ENCODE measurements around the gene SRRM3.

GRCh38 chr7:76234931-76235441, 33.3 kb downstream of the SRRM3 start:
- TF ChIP-seq CTCF (conservative IDR thresholded peaks at IDR 0.05; ENCODE audit: low read depth in 2 of 2) (no peak), EZH2phosphoT487 (IDR thresholded peaks at IDR 0.05; ENCODE audit: unreplicated experiment) (no peak), POLR2AphosphoS5 (IDR thresholded peaks at IDR 0.05; ENCODE audit: low read depth) (peak; percentile 99), CREB1 (CRISPR knock-in tag; IDR thresholded peaks at IDR 0.05; ENCODE audit: low read depth) (peak; percentile 29; the same call in 1 of the 2 replicates), NANOG (IDR thresholded peaks at IDR 0.05; ENCODE audit: borderline replicate concordance) (no peak)
- TF ChIP-seq, protein P1, sequence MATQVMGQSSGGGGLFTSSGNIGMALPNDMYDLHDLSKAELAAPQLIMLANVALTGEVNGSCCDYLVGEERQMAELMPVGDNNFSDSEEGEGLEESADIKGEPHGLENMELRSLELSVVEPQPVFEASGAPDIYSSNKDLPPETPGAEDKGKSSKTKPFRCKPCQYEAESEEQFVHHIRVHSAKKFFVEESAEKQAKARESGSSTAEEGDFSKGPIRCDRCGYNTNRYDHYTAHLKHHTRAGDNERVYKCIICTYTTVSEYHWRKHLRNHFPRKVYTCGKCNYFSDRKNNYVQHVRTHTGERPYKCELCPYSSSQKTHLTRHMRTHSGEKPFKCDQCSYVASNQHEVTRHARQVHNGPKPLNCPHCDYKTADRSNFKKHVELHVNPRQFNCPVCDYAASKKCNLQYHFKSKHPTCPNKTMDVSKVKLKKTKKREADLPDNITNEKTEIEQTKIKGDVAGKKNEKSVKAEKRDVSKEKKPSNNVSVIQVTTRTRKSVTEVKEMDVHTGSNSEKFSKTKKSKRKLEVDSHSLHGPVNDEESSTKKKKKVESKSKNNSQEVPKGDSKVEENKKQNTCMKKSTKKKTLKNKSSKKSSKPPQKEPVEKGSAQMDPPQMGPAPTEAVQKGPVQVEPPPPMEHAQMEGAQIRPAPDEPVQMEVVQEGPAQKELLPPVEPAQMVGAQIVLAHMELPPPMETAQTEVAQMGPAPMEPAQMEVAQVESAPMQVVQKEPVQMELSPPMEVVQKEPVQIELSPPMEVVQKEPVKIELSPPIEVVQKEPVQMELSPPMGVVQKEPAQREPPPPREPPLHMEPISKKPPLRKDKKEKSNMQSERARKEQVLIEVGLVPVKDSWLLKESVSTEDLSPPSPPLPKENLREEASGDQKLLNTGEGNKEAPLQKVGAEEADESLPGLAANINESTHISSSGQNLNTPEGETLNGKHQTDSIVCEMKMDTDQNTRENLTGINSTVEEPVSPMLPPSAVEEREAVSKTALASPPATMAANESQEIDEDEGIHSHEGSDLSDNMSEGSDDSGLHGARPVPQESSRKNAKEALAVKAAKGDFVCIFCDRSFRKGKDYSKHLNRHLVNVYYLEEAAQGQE (IDR thresholded peaks at IDR 0.05; ENCODE audit: unreplicated experiment): no peak

Measured in GM23338 (cell line).